T follicular helper cell (primary cell): ENCODE results near the gene GRIA4.
"Not testable (repeated sequence)": the region's sequence is repeated elsewhere in the genome, so short reads cannot be mapped to it uniquely, and the experiment has no call there.

Experiments
- DNase-seq: peaks from one replicate; pipeline ENCODE4 v3.0.0-alpha.2; 2020; ENCODE audit warnings: low read depth

The GRIA4 gene

DNA sequence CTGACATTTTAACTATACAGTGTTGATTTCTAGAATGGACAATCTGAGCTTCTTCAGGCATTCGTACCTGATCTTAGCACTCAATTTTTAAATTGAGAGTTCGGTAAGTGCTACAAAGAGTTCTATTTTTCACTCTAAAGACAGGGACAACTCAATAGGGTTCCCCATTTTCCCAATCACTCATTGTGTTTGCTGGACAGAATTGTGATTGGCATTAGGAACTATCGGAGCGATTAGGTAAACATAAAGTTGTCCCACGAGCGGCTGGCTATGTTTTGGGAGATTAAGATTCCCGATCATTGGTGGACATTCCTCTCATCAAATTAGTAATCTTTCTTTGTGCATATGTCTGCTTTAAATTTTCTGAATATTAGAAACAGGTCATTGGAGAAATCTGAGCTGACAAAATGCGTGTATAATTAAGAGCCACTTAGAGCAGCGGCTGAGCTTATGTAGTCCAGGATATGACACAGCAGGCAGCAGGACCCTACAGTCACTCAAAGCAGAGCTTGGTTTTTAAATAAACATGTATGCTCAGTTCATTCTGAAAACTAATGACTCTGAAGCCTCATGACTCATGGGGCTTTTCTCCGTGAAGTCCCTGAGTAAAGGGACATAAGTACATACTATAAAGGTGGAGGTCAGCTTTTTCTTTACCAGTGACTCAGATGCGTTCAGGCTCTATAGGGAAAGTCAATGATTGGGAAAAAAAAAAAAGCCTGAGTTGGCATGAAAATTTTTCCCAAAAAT, 109.4 kb downstream of the GRIA4 start:
- no peak for DNase-seq

DNA sequence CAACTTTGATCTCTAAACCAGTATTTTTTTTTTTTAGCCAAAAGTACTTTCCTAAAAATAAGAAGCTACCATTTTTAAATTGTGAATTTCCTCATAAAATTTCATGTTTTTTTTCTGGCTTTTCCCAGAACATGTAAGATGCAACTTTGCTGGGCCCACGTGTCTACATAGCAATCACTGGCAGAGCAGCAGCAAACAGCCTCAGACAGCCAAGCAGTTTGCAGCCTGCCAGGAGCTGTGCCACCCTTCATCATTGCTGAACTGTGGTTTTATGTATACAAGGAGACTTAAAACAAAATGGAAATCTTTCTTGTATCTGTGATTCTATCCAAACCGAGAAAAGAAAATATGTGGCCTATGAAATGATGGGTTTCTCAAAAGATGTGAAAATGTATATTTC, 110.2 kb downstream of the GRIA4 start:
- DNase-seq = no peak

- no peak for DNase-seq
Measured at GRCh38 chr11:105723269-105723668, 113.4 kb downstream of the GRIA4 start.

GRCh38 chr11:105732611-105733010, 122.7 kb downstream of the GRIA4 start:
- DNase-seq = no peak

DNA sequence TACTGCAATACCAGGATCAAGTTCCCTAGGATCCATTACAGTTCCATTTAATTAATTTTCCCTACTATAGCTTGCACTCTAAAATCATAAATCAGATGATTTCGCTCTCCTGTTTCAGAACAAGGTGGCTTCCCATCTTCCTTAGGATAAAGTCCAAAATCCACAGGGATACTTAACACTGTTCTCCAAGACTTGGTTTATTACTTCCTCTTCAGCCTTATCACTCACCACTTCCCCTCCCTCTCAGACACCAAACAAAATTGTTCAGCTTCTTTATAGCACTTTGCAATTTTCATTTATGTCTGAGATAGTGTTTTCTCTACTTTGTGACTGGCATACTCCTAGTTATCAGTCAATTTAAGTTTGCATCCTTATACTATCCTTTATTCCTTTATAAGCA, 124.6 kb downstream of the GRIA4 start:
- DNase-seq = no peak

- no peak for DNase-seq
Measured at GRCh38 chr11:105738251-105738650, 128.4 kb downstream of the GRIA4 start.

- no peak for DNase-seq
Measured at GRCh38 chr11:105738986-105739795, 129.3 kb downstream of the GRIA4 start.

- DNase-seq = no peak
Measured at GRCh38 chr11:105740164-105740903, 130.5 kb downstream of the GRIA4 start.

DNA sequence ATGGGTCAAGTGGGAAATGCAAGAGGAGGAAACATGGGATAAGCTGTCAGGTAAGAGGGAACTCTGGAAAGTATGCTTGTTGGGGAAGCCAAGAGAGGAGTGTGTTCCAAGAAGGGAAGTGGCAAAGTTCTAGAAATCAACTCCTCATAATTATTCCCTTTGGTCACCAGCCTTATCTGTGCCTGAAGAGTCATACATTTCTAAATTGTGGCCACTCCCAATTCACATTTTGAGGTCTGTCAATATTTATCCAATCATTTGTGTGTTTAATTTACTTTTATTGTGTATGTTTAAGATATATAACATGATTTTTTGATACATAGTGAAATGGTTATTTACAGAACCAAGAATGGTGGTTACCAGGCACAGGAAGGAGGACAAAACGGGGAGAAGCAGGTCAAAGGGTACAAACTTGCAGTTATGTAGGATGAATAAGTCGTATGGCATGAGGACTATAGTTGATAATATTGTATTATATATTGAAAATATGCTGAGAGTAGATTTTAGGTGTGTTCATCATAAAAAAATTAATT, 131.7 kb downstream of the GRIA4 start:
- no peak for DNase-seq

- no peak for DNase-seq
Measured at GRCh38 chr11:105754260-105754659, 144.4 kb downstream of the GRIA4 start.

DNA sequence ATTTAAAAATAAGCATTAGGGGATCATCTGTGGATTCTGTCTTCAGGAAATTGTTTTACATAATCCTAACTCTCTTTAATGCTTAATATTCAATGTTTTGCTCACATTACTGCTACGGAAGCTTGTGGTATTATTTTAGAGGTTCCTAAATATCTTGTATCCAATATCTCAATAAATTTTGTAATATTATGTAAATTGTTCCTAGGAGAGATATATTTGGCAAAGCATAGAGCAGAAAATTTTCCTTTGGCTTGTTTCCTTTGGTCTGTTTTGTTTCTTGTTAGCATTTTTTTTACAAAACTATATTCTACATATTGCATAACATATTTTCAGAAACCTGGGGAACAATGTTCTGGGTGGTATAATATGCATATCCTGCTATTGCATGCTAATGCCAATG, 144.8 kb downstream of the GRIA4 start:
- no peak for DNase-seq

DNA sequence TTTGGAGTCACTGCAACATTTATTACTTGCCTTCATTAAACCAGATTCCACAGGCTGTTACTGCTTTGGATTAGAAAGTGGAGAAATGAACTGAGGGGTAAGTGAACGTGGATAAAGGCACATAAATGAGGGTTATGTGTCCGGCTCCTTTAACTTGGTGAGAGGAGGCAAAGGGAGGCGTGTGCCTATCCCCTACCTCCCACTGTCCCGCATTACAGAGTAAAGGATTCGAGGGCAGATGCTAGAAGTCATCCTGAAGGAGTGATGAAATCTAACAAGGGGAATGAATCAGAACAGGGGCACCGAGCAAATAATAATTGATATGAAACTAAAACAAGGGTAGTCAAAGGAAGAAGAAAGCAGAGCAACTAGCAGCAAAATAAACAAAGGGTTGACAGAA, 147.2 kb downstream of the GRIA4 start:
- no peak for DNase-seq

GRCh38 chr11:105763594-105763993, 153.7 kb downstream of the GRIA4 start:
- no peak for DNase-seq

- DNase-seq = no peak
Measured at GRCh38 chr11:105767931-105768330, 158.1 kb downstream of the GRIA4 start.

DNA sequence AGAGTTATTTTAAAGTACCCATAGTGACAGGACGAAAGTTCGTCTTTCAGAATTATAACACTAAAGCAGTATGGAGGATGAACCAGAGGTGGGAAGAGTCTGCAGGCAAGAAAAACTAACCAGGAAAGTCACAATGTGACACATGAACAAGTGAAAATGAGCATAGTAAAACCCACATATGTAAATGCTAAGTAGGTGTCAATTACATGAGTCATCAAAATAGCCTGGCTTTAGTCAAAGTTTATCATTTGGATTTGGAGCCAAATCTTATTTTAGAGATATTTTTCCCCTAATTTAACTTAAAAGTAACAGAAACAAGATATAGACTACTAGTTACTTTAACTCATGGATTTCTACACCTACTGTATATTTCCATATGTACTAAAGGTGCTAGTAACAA, 159.8 kb downstream of the GRIA4 start:
- no peak for DNase-seq

DNA sequence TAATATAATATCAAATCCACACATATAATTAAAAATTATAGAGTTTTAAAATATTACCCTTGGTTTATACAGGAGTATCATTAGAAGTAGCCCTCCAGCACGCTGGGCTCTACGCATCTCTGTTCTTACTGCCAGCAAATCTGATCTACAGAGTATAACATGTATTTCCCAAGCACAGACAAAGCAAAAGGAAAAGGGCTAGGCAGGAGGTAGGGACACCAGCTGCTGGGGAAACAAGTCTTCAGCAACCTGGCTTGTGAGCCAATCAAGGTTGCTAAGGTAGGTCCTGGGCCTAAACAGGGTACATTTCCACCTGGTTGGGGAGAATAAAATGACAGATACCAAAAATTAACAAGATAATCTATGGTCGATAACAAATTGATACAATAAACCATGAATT, 163.6 kb downstream of the GRIA4 start:
- not testable (repeated sequence) for DNase-seq

DNA sequence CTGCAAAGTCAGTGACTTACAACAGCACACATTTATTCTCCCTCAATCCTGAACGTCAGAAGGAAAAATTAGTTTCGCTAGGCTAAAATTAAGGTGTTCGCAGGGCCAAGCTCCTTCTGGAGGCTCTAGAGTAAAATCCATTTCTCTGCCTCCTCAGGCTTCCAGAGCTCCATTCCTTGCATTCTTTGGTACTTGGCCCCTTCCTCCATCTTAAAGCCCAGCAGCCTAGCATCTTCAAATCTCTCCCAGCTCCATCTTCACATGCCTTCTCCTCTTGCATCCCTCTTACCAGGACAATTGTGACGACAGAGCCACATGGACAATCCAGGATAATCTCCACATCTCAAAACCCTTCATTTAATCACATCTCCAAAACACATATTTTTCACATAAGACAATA, 165.0 kb downstream of the GRIA4 start:
- no peak for DNase-seq

- DNase-seq = no peak
Measured at GRCh38 chr11:105780781-105781525, 171.1 kb downstream of the GRIA4 start.

DNA sequence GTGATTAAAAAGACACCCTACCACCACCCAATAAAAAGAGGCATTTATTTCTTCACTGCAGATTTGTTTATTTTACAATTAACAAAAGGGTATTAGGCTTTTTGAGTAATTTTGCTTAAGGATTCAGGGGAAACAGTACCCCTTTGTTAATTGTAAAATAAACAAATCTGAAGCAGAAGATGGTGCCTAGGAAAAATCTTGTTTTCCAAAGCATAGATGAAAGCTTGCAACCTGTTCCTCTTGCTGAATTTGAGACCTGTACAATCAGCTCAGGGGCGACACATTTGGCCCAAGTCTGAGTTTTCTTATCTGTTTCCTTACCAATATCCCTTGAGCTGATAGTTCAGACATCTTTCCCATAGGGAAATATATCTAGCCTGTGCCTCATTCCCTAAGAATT, 171.9 kb downstream of the GRIA4 start:
- DNase-seq = no peak

DNA sequence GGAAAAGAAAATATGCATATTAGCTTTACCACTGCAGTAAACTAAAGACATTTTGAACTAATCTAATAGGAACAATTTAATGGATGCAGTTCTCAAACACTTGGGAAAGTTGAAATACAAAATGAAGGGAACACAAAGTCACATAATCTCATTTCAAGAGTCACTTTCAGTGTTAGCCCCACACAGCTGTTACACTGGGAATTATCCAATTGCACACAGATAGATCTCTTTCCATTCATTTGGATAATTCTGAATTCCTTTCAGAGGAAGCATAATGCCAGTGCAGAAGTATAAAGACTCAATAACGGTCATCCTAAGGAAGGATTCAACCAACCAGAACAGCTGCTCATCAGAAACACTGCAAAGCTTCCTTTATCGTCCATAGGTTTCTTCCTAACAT, 173.3 kb downstream of the GRIA4 start:
- DNase-seq = no peak

- not testable (repeated sequence) for DNase-seq
Measured at GRCh38 chr11:105785850-105786249, 176.0 kb downstream of the GRIA4 start.

DNA sequence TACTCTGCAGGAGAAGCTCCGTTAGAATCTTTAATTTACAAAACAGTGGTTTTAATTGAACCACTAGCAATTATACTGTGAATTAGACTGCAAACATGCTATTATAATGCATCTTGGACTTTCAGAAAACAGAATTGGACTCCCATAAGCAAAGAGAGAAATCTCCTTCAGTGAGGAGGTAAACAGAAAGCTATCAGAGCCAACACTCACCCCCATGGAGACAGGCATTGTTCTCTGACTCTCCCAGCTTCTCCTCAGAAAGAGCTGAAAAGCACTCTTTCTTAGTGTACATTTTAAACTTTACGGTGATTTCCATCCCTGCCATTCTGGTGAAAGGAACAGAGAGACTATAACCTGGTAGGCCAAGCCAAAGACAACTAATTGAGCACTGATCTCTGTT, 176.9 kb downstream of the GRIA4 start:
- DNase-seq = no peak
